ENCODE data around the gene SCP2. TPM values are rescaled to one million over a fixed set of nuclear protein-coding genes. Genes with fewer than 3 reads are reported as not detected.

Gene SCP2

Small RNAs within 50 kb of the gene (microRNA-seq; reads per million reads assigned to microRNA genes)
- gene MIR1273F (not detected), gene MIR1273G (not detected), gene MIR5095 (not detected)

Measured in HL-60 (cell line).